ENCODE data around the gene PLBD2.

DNA sequence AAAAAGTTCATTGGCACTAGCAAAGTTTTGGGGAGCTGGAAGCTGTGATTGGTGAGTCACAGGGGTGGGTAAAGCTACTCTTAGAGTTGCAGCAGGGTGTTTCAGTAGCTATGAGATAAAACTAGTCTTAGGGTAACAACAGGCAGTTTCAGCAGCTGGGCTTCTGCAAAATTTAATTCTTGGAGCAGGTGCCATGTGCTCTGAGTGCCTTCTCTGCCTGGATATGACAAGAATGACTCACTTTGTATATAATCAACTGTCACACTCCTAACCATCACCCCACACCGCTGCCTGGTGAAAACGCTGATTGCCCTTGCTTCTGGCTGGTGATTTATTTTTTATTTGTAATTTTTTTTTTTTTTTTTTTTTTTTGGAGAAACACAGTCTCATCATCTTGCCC, 10.5 kb upstream of the PLBD2 start:
- TF ChIP-seq, protein P1, sequence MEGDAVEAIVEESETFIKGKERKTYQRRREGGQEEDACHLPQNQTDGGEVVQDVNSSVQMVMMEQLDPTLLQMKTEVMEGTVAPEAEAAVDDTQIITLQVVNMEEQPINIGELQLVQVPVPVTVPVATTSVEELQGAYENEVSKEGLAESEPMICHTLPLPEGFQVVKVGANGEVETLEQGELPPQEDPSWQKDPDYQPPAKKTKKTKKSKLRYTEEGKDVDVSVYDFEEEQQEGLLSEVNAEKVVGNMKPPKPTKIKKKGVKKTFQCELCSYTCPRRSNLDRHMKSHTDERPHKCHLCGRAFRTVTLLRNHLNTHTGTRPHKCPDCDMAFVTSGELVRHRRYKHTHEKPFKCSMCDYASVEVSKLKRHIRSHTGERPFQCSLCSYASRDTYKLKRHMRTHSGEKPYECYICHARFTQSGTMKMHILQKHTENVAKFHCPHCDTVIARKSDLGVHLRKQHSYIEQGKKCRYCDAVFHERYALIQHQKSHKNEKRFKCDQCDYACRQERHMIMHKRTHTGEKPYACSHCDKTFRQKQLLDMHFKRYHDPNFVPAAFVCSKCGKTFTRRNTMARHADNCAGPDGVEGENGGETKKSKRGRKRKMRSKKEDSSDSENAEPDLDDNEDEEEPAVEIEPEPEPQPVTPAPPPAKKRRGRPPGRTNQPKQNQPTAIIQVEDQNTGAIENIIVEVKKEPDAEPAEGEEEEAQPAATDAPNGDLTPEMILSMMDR (IDR thresholded peaks at IDR 0.05) = no peak
- no peak for TF ChIP-seq POLR2A (IDR thresholded peaks at IDR 0.05)
